Suppressor macrophage (primary cell): ENCODE data around the gene PITX2.

Experiments used
- DNase-seq, 4 experiments: peaks; one replicate each; pipeline ENCODE4 v3.0.0-alpha.2; 2020 to 2022

Gene PITX2

GRCh38 chr4:110636171-110636679 is 13.3 kb upstream of the PITX2 start:
- DNase-seq: no peak

GRCh38 chr4:110635163-110635865 is 12.4 kb upstream of the PITX2 start:
- no peak for DNase-seq

- no peak for DNase-seq
Observed at GRCh38 chr4:110634350-110635162, 11.7 kb upstream of the PITX2 start.

- DNase-seq: no peak
Observed at GRCh38 chr4:110633358-110634341, 10.8 kb upstream of the PITX2 start.

GRCh38 chr4:110632506-110633357 is 9.9 kb upstream of the PITX2 start:
- no peak for DNase-seq

GRCh38 chr4:110631584-110632505 is 9.0 kb upstream of the PITX2 start:
- peak; percentile 70 to 79 (median 75) for DNase-seq

GRCh38 chr4:110630688-110631402 is 8.0 kb upstream of the PITX2 start:
- no peak for DNase-seq

- DNase-seq: no peak
Observed at GRCh38 chr4:110629780-110630687, 7.2 kb upstream of the PITX2 start.

- DNase-seq: no peak
Observed at GRCh38 chr4:110629214-110629754, 6.4 kb upstream of the PITX2 start.

- no peak for DNase-seq
Observed at GRCh38 chr4:110628663-110629213, 5.9 kb upstream of the PITX2 start.

- no peak for DNase-seq
Observed at GRCh38 chr4:110627977-110628662, 5.2 kb upstream of the PITX2 start.

- no peak for DNase-seq
Observed at GRCh38 chr4:110626532-110627153, 3.8 kb upstream of the PITX2 start.

- DNase-seq: no peak
Observed at GRCh38 chr4:110625576-110626257, 2.8 kb upstream of the PITX2 start.

GRCh38 chr4:110624904-110625494 is 2.1 kb upstream of the PITX2 start:
- no peak for DNase-seq

GRCh38 chr4:110624398-110624780 is 1.5 kb upstream of the PITX2 start:
- DNase-seq: no peak
